CD4-positive, CD25-positive, alpha-beta regulatory T cell (primary cell): ENCODE data around the gene DUSP28. TPM values are rescaled to one million over a fixed set of nuclear protein-coding genes. Genes with fewer than 3 reads are reported as not detected.

Source experiments
- ATAC-seq, 2 donors: fragments of 150-1000 bp; cut with Tn5 transposase; one replicate each; pipeline ENCODE4 v1.10.0; 2021; ENCODE audit warnings: low read depth in 2 of 2, moderate number of reproducible peaks in 2 of 2, moderate library complexity in 1 of 2
- DNase-seq, 3 donors: peaks; one replicate each; pipeline versions ENCODE4 v3.0.0 to v3.0.0-alpha.2; 2012 to 2022; ENCODE audit warnings: mixed read lengths in 1 of 3
- H3K27ac ChIP-seq: one replicate; pipeline ENCODE4 v1.7.0; 2013; ENCODE audit warnings: mild to moderate bottlenecking, low read length; ENCODE audit not compliant: insufficient read depth, poor library complexity, severe bottlenecking
- H3K27me3 ChIP-seq: one replicate; pipeline ENCODE4 v1.7.0; 2013; ENCODE audit warnings: low read length; ENCODE audit not compliant: control insufficient read depth, insufficient read depth
- H3K36me3 ChIP-seq: one replicate; pipeline ENCODE4 v1.7.0; 2013; ENCODE audit warnings: mild to moderate bottlenecking, low read length, moderate library complexity; ENCODE audit not compliant: control insufficient read depth, insufficient read depth
- H3K4me1 ChIP-seq: 2 replicates; pipeline ENCODE4 v1.7.0; 2013; ENCODE audit warnings: mild to moderate bottlenecking, low read length; ENCODE audit not compliant: insufficient read depth, control insufficient read depth, poor library complexity, severe bottlenecking
- H3K4me3 ChIP-seq: one replicate; pipeline ENCODE4 v1.7.0; 2013; ENCODE audit warnings: low read depth, mild to moderate bottlenecking, low read length, moderate library complexity
- H3K9me3 ChIP-seq, 2 experiments: 1 replicate in 1 of 2; 2 replicates in 1 of 2; pipeline ENCODE4 v1.7.0; 2013; ENCODE audit warnings: low read length in 2 of 2, mild to moderate bottlenecking in 1 of 2, moderate library complexity in 1 of 2; ENCODE audit not compliant: control insufficient read depth in 2 of 2
- H3K27ac Mint-ChIP-seq, 3 donors: one replicate each; pipeline ENCODE4 v1.8.0; 2020 to 2022; ENCODE audit warnings: mild to moderate bottlenecking in 3 of 3, mixed read lengths in 3 of 3, moderate library complexity in 2 of 3
- H3K27me3 Mint-ChIP-seq: one replicate; pipeline ENCODE4 v1.8.0; 2022; ENCODE audit warnings: mild to moderate bottlenecking, mixed read lengths
- H3K36me3 Mint-ChIP-seq: one replicate; pipeline ENCODE4 v1.8.0; 2020; ENCODE audit warnings: mixed read lengths
- H3K4me1 Mint-ChIP-seq, 4 donors: one replicate each; pipeline ENCODE4 v1.8.0; 2020 to 2022; ENCODE audit warnings: mixed read lengths in 4 of 4, mild to moderate bottlenecking in 1 of 4
- H3K4me3 Mint-ChIP-seq, 4 donors: one replicate each; pipeline ENCODE4 v1.8.0; 2020 to 2022; ENCODE audit warnings: mild to moderate bottlenecking in 4 of 4, mixed read lengths in 4 of 4, moderate library complexity in 3 of 4
- H3K9me3 Mint-ChIP-seq, 7 donors: one replicate each; pipeline ENCODE4 v1.8.0; 2020 to 2022; ENCODE audit warnings: mixed read lengths in 7 of 7, mild to moderate bottlenecking in 3 of 7, moderate library complexity in 2 of 7
- polyA plus RNA-seq, 4 donors: library from polyadenylated mRNA; unstranded; fragments of 300-500 nt; fragmentation: Illumina TruSeq; gene quantifications; one replicate each; pipeline ENCODE4 v1.2.3, GENCODE V29; 2021
- total RNA-seq: library from RNA; stranded (reverse); gene quantifications from one replicate; pipeline ENCODE4 v1.2.3, GENCODE V29; 2022

Gene DUSP28
- total and polyA plus RNA-seq, 5 donors from 2014 or later = 8.3 to 27.2 (median 17.4) TPM

DNA sequence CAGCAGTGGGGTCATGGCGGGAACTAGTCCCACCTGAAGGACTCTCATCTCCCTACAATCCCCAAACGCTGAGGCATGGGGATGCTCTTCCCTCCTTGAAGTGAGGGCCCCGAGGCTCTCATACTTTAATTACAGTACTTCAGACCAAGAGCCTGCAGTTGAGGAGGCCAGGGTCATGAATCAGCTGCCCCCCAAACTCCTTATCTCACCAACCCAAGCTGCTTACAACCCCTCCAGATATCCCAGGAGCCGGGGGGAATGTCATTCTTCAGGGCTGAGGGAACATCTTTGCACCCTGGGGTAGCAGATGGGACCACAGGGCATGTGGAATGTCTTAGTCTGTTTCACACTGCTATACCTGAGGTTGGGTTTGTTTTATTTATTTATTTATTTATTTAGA lies 23.6 kb downstream of the DUSP28 start:
- no peak overlapping the region for H3K4me3 ChIP-seq
- H3K36me3 ChIP-seq = peaks cover 5% of the 10 kb centered on the region
- H3K4me1 ChIP-seq = peaks cover 55% of the 10 kb centered on the region
- H3K27ac Mint-ChIP-seq = no peak overlapping the region
- peaks cover 14 to 68% (median 38%) of the 10 kb centered on the region in 4 donors for H3K4me1 Mint-ChIP-seq
- no peak for DNase-seq
- no peaks in the 10 kb centered on the region for H3K27me3 ChIP-seq
- peak overlapping the region in 2 of 4 donors; percentile 65 to 81 for H3K4me3 Mint-ChIP-seq
- H3K36me3 Mint-ChIP-seq = peaks cover 25% of the 10 kb centered on the region
- no peaks in the 10 kb centered on the region for H3K9me3 ChIP-seq
- H3K27ac ChIP-seq = no peak overlapping the region
- no peaks in the 10 kb centered on the region for H3K27me3 Mint-ChIP-seq
- no peaks in the 10 kb centered on the region for H3K9me3 Mint-ChIP-seq
- no peak for ATAC-seq

DNA sequence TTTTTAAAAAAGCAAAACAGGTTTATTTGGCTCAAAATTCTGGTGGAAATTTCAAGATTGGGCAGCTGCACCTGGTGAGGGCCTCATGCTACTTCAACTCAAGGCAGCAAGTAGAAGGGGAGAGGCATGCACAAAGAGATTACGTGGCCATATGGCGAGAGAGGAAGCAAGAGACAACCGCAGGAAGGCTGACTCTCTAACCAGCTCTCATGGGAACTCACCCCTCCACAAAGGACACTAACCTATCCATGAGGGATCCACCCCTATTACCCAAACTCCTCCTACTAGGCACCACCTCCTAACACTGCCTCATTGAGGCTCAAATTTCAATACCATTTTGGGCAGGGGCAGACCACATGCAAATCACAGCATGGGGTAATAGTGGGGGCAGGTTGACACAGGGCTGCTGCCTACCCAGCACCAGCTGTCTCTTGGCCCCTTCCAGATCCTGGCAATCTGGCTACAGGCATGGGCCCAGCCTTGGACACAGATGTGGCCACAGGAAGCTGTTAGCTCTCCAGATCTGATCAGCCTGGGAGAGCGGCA lies 24.4 kb downstream of the DUSP28 start:
- Histone ChIP-seq H3K4me3 (no peak overlapping the region), H3K27ac (no peak overlapping the region), H3K36me3 (peaks cover 8% of the 10 kb centered on the region), H3K27me3 (no peaks in the 10 kb centered on the region), H3K9me3 (no peaks in the 10 kb centered on the region), H3K4me1 (peaks cover 49% of the 10 kb centered on the region)
- Mint-ChIP-seq H3K27me3 (no peaks in the 10 kb centered on the region), H3K36me3 (peaks cover 25% of the 10 kb centered on the region), H3K4me3 (peak overlapping the region; percentile 56 to 94 (median 82)), H3K4me1 (peaks cover 12 to 66% (median 39%) of the 10 kb centered on the region in 4 donors), H3K9me3 (no peaks in the 10 kb centered on the region), H3K27ac (peak overlapping the region in 1 of 3 donors; percentile 55)
- ATAC-seq = no peak
- peak in 1 of 3 donors; percentile 9 for DNase-seq

DNA sequence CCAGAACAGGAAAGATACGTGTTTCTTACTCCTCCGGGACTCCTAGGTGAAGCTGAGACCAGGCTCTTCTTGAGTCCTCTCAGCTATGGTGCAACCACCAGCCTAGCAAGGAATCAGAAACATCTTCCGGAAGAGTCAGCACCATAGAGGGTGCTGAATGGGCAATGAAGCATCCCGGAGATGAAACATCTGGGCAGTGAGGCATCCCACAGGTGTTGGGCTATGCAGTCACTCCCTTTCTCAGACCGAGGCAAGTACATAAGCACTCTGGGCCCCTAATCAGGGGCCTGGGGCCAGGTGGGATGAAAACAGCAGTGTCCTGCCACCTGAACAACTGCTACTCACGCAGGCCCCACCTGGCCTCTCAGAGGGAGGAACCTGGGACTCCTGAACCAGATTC lies 24.9 kb downstream of the DUSP28 start:
- DNase-seq (no peak), ATAC-seq (no peak)
- peaks cover 6 to 62% (median 33%) of the 10 kb centered on the region in 4 donors for H3K4me1 Mint-ChIP-seq
- Histone ChIP-seq H3K4me1 (peaks cover 44% of the 10 kb centered on the region), H3K36me3 (peaks cover 12% of the 10 kb centered on the region), H3K27ac (no peak overlapping the region), H3K4me3 (peak overlapping the region; percentile 79), H3K9me3 (no peaks in the 10 kb centered on the region), H3K27me3 (no peaks in the 10 kb centered on the region)
- no peaks in the 10 kb centered on the region for H3K27me3 Mint-ChIP-seq
- no peak overlapping the region for H3K27ac Mint-ChIP-seq
- H3K9me3 Mint-ChIP-seq = no peaks in the 10 kb centered on the region
- H3K4me3 Mint-ChIP-seq = peak overlapping the region; percentile 56 to 96 (median 94)
- H3K36me3 Mint-ChIP-seq = peaks cover 21% of the 10 kb centered on the region

DNA sequence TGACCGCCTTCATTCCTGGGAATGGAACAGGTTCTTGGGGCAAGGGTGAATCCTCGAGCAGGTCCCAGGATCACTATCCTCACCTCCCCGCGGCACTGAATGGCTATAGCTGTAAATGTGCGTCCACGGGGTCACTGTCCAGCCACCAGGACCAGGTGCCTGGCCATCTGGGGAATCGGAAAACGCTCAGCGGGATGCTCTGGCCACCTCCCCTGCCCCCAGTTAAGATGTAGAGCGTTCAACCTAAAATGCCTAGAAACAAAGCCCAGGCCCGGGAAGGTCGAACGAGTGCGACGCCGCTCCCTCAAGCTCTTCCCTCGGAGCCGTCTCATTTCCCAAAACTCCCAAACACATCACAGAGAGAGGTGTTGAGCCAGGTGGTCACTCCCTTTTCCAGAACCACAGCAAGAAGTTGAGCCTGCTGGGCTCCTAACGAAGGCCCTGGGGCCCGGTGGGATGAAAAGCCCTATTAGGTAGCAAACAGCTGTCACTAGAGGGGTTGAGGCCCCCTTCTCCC lies 25.6 kb downstream of the DUSP28 start:
- peaks cover 14% of the 10 kb centered on the region for H3K36me3 Mint-ChIP-seq
- ATAC-seq = no peak

DNA sequence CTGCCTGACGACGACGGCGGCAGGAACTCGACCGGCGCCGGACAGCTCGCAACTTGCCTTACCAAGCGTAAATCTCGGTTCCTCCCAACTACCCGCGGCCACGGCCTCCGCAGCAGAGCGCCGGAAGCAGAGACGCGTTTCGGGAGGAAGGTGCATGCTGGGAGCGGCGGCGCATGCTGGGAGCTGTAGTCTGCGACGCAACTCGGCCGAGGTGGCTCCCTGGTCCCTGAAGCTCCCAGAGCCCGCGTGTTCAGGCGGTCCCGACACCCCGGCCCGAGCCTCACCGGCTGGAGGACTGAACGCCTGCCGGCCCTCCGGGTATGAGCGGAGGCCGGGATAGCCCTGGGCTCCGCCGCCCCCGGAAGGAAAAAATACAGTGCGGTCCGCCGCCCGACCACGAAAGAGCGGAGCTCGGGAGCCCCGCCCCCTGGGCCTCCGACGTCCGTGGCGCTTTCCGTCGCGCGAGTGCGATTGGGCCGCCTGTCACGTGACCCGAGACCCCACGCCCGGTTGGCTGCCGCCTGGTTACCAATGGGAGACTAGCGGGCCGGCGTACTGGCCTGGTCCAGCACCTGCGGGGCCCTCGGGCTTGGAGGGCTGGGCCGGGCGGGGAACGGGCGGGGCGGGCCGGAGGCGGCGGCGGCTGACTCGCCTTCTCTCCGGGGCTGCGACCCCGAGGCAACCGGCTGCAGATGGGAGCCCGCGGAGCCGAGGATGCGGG lies 26.2 kb downstream of the DUSP28 start, which contains the start of gene CAPN10:
Gene CAPN10, plus strand, starts transcription at position 537 of the 721 bp plus-strand sequence. Its CDS starts 178 bp downstream, at position 715.
- H3K9me3 ChIP-seq = no peaks in the 10 kb centered on the region
- no peaks in the 10 kb centered on the region for H3K9me3 Mint-ChIP-seq
- ATAC-seq (peak; percentile 88 to 90), DNase-seq (peak; percentile 96 to 97 (median 97))
- peak within 1 kb of the TSS; percentile 94 for H3K27ac ChIP-seq
- H3K27me3 ChIP-seq = no peaks in the 10 kb centered on the region
- peak within 1 kb of the TSS; percentile 79 for H3K4me3 ChIP-seq
- peaks cover 20% of the 10 kb centered on the region for H3K36me3 ChIP-seq
- H3K4me1 ChIP-seq = peaks cover 41% of the 10 kb centered on the region
- H3K36me3 Mint-ChIP-seq = peaks cover 10% of the 10 kb centered on the region
- peak within 1 kb of the TSS; percentile 94 to 100 (median 96) for H3K4me3 Mint-ChIP-seq
- peaks cover 4 to 61% (median 30%) of the 10 kb centered on the region in 4 donors for H3K4me1 Mint-ChIP-seq
- H3K27me3 Mint-ChIP-seq = no peaks in the 10 kb centered on the region
- peak within 1 kb of the TSS; percentile 96 to 98 (median 98) for H3K27ac Mint-ChIP-seq

More for the DNA sequence above, 25.6 kb downstream of the DUSP28 start:
- H3K27me3 Mint-ChIP-seq = no peaks in the 10 kb centered on the region
- H3K4me3 Mint-ChIP-seq = peak overlapping the region; percentile 93 to 100 (median 95)
- no peak for DNase-seq
- peak overlapping the region; percentile 94 for H3K27ac ChIP-seq
- H3K4me1 ChIP-seq = peaks cover 41% of the 10 kb centered on the region
- no peaks in the 10 kb centered on the region for H3K9me3 ChIP-seq
- H3K27me3 ChIP-seq = no peaks in the 10 kb centered on the region
- H3K27ac Mint-ChIP-seq = peak overlapping the region; percentile 96 to 98 (median 98)
- H3K36me3 ChIP-seq = peaks cover 15% of the 10 kb centered on the region
- peak overlapping the region; percentile 79 for H3K4me3 ChIP-seq
- H3K9me3 Mint-ChIP-seq = no peaks in the 10 kb centered on the region
- H3K4me1 Mint-ChIP-seq = peaks cover 4 to 59% (median 30%) of the 10 kb centered on the region in 4 donors

DNA sequence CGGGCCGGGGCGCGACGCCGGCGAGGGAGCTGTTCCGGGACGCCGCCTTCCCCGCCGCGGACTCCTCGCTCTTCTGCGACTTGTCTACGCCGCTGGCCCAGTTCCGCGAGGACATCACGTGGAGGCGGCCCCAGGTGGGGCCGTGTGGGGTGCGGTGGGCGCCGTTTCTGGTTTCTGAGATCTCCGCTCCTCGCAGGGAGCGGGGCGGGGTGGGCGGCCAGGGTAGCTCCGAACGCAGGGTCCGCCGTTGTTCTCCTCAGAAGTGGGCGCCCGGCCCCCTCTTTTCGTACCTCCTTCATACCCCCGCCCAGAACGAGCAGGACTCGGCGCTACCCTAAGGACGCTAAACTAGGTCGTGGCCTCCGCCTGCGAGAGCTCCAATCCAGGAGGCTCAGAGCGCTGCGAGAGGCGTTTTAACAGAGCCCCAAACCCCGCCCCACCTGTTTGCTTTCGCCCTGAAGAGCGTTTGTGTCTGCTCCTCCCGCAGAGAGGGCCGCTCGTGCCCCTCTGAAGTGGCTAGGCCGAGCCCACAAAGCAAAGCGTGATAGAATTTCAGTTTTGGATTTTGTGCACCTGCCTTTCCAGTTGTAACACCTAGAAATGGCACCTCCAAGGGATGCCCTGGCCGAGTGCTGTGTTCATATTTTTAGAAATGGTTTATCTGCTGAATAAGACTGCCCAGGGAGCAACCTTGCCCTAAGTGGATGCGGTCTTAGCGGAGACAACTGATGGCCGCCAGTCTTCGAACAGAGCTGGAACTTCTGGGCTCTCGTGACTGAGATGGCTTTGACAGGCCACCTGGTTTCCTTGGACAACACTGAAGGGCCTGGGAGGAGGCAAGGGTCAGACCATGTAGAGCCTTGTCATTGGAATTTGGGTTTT lies 27.0 kb downstream of the DUSP28 start:
- DNase-seq = peak; percentile 48 to 78 (median 56)
- Histone ChIP-seq H3K9me3 (no peaks in the 10 kb centered on the region), H3K27me3 (no peaks in the 10 kb centered on the region), H3K4me1 (peaks cover 41% of the 10 kb centered on the region), H3K4me3 (peak overlapping the region; percentile 75), H3K36me3 (peaks cover 27% of the 10 kb centered on the region), H3K27ac (peak overlapping the region; percentile 94)
- peak overlapping the region; percentile 94 to 100 (median 96) for H3K4me3 Mint-ChIP-seq
- peak; percentile 20 to 21 for ATAC-seq
- no peaks in the 10 kb centered on the region for H3K9me3 Mint-ChIP-seq
- peak overlapping the region; percentile 77 to 94 (median 79) for H3K27ac Mint-ChIP-seq
- H3K4me1 Mint-ChIP-seq = peaks cover 4 to 55% (median 29%) of the 10 kb centered on the region in 4 donors
- no peaks in the 10 kb centered on the region for H3K27me3 Mint-ChIP-seq
- H3K36me3 Mint-ChIP-seq = peaks cover 3% of the 10 kb centered on the region

DNA sequence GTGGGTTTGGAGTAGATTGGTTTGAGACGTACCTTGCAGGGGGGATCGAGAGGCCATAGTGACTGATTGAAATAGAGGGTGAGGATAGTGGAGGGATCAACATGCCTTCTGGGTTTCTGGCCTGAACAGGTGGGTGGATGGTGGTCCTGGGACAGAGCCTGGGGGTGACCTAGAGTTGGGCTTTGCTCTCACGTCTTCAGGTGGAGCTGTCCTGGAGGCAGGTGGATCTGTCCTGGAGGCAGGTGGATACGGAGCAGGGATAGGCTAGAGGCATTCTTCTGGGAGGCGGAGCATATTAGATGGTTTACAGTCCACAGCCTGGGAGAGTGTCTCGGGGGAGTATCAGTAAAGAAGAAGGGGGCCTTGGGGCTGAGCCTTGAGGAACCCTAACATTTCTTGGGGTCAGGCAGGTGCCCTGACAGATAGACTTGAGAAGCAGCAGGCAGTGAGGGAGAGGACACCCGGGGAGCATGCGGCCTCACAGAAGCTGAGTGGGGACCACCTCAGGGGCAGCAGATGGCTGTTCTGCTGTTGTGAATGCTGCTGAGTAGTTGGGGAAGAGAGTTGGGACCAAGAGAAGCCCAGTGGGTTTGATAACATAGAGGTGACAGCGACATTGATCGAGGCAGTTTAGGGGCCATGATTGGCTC lies 28.0 kb downstream of the DUSP28 start:
- no peak for DNase-seq
- Histone ChIP-seq H3K4me1 (peaks cover 41% of the 10 kb centered on the region), H3K27me3 (no peaks in the 10 kb centered on the region), H3K4me3 (peak overlapping the region; percentile 75), H3K36me3 (peaks cover 34% of the 10 kb centered on the region), H3K27ac (no peak overlapping the region), H3K9me3 (no peaks in the 10 kb centered on the region)
- Mint-ChIP-seq H3K36me3 (no peaks in the 10 kb centered on the region), H3K4me3 (peak overlapping the region; percentile 94 to 100 (median 96)), H3K4me1 (peaks cover 0 to 54% (median 22%) of the 10 kb centered on the region in 4 donors), H3K27ac (peak overlapping the region in 2 of 3 donors; percentile 79 to 94), H3K9me3 (no peaks in the 10 kb centered on the region), H3K27me3 (no peaks in the 10 kb centered on the region)
- ATAC-seq = no peak
